Nephron progenitor cell (in vitro differentiated cells): ENCODE results near the gene TNNC1.

Experiments
- DNase-seq: peaks from one replicate; pipeline ENCODE4 v3.0.0; 2021
- H3K27ac Mint-ChIP-seq: 2 replicates; pipeline ENCODE4 v1.8.0; 2021; ENCODE audit warnings: mild to moderate bottlenecking, moderate library complexity, mixed read lengths
- H3K27me3 Mint-ChIP-seq: 2 replicates; pipeline ENCODE4 v1.8.0; 2021; ENCODE audit warnings: mild to moderate bottlenecking, low read depth, mixed read lengths; ENCODE audit not compliant: poor library complexity
- H3K36me3 Mint-ChIP-seq: 2 replicates; pipeline ENCODE4 v1.8.0; 2021; ENCODE audit warnings: low read depth, mixed read lengths
- H3K4me1 Mint-ChIP-seq: 2 replicates; pipeline ENCODE4 v1.8.0; 2021; ENCODE audit warnings: mixed read lengths
- H3K4me3 Mint-ChIP-seq: 2 replicates; pipeline ENCODE4 v1.8.0; 2021; ENCODE audit warnings: mild to moderate bottlenecking, moderate library complexity, mixed read lengths
- H3K9me3 Mint-ChIP-seq: 2 replicates; pipeline ENCODE4 v1.8.0; 2021; ENCODE audit warnings: mild to moderate bottlenecking, moderate library complexity, mixed read lengths
- TF ChIP-seq, protein P1 (sequence below): fragments of 200-600 bp; sonication (generic); IDR thresholded peaks from 2 replicates; pipeline ENCODE4 v1.5.0; 2021; ENCODE audit warnings: antibody characterized with exemption

The TNNC1 gene

GRCh38 chr3:52446631-52447511 is 7.0 kb downstream of the TNNC1 start:
- TF ChIP-seq, protein P1, sequence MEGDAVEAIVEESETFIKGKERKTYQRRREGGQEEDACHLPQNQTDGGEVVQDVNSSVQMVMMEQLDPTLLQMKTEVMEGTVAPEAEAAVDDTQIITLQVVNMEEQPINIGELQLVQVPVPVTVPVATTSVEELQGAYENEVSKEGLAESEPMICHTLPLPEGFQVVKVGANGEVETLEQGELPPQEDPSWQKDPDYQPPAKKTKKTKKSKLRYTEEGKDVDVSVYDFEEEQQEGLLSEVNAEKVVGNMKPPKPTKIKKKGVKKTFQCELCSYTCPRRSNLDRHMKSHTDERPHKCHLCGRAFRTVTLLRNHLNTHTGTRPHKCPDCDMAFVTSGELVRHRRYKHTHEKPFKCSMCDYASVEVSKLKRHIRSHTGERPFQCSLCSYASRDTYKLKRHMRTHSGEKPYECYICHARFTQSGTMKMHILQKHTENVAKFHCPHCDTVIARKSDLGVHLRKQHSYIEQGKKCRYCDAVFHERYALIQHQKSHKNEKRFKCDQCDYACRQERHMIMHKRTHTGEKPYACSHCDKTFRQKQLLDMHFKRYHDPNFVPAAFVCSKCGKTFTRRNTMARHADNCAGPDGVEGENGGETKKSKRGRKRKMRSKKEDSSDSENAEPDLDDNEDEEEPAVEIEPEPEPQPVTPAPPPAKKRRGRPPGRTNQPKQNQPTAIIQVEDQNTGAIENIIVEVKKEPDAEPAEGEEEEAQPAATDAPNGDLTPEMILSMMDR, result peak; percentile 100
- no peak overlapping the region for H3K4me3 Mint-ChIP-seq
- no peak overlapping the region for H3K27ac Mint-ChIP-seq
- no peaks in the 10 kb centered on the region for H3K36me3 Mint-ChIP-seq
- H3K9me3 Mint-ChIP-seq, result no peaks in the 10 kb centered on the region
- H3K27me3 Mint-ChIP-seq, result peaks cover 9% of the 10 kb centered on the region
- H3K4me1 Mint-ChIP-seq, result peaks cover 51% of the 10 kb centered on the region
- peak; percentile 82 for DNase-seq

DNA sequence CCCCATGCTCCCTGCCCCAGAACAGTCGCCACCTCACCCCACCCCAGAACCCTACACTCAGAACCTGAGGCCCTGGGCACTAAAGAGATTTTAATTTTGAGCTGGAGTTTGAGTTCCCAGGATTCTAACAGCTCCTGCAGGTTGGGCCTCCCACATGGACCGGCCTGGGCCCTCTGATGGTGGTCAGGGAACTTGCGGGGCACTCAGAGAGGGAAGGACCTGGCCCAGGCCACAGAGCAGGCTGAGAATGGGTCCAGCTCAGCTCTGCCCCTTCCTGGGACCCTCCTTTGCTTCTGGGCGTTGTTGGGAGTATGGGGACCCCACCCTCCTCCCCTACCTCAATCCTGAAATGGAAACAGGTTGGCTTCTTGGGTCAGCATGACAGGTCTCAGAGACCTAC is 7.8 kb downstream of the TNNC1 start:
- peaks cover 47% of the 10 kb centered on the region for H3K4me1 Mint-ChIP-seq
- TF ChIP-seq, protein P1, result no peak
- no peaks in the 10 kb centered on the region for H3K9me3 Mint-ChIP-seq
- no peak for DNase-seq
- no peaks in the 10 kb centered on the region for H3K36me3 Mint-ChIP-seq
- peaks cover 9% of the 10 kb centered on the region for H3K27me3 Mint-ChIP-seq
- no peak overlapping the region for H3K27ac Mint-ChIP-seq
- H3K4me3 Mint-ChIP-seq, result no peak overlapping the region

DNA sequence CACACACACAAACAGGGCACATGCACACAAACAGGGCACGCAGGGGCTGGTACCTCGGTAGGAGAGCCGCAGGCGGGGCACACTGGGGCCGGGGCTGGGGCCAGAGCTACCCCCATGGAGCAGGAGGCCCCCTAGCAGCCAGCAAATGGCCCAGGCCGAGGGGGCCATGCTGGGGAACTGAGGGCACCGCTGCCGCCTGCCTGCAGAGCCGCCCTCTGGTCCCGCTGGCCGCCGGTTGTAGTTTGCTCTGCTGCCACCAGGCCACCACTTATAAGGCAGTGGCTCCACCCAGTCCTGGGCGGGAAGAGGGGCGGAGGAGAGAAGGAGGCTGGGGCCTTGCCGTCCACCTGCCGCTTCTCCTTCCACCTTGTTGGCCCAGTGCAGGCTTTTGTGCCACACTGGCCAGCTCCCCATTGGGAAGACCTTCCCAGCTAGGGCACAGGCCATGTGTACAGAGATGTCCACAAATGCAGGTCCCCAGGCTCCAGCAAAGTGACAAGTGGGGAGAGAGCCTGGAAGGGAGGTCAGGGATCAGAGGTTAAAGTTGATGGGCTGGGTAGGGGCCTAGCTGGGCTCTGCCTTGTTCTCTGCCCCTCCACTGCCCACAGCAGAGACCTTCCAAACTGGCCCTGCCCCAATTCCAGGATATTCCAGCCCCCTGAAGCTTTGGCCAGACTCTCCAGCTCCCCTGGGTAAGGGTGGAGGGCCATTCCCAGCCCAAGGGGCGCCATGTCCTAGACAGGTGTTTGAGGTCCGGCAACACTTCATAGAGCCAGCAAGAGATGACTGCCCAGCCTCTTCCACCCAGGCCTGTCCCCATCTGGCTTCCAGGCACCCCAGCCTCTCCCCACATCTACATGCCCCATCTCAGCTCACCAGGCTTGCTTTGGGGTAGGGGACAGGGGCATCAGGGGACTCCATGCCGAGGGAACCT is 8.7 kb downstream of the TNNC1 start, which contains the start of gene SEMA3G:
TSS of gene SEMA3G (minus strand) at position 244 of the 934 bp plus-strand sequence. CDS start at position 168, 76 bp downstream.
- TF ChIP-seq, protein P1, result peak; percentile 62
- no peak within 1 kb of the TSS for H3K27ac Mint-ChIP-seq
- DNase-seq, result peak; percentile 77
- no peaks in the 10 kb centered on the region for H3K9me3 Mint-ChIP-seq
- peaks cover 46% of the 10 kb centered on the region for H3K4me1 Mint-ChIP-seq
- peaks cover 9% of the 10 kb centered on the region for H3K27me3 Mint-ChIP-seq
- H3K36me3 Mint-ChIP-seq, result no peaks in the 10 kb centered on the region
- peak within 1 kb of the TSS; percentile 62 for H3K4me3 Mint-ChIP-seq

DNA sequence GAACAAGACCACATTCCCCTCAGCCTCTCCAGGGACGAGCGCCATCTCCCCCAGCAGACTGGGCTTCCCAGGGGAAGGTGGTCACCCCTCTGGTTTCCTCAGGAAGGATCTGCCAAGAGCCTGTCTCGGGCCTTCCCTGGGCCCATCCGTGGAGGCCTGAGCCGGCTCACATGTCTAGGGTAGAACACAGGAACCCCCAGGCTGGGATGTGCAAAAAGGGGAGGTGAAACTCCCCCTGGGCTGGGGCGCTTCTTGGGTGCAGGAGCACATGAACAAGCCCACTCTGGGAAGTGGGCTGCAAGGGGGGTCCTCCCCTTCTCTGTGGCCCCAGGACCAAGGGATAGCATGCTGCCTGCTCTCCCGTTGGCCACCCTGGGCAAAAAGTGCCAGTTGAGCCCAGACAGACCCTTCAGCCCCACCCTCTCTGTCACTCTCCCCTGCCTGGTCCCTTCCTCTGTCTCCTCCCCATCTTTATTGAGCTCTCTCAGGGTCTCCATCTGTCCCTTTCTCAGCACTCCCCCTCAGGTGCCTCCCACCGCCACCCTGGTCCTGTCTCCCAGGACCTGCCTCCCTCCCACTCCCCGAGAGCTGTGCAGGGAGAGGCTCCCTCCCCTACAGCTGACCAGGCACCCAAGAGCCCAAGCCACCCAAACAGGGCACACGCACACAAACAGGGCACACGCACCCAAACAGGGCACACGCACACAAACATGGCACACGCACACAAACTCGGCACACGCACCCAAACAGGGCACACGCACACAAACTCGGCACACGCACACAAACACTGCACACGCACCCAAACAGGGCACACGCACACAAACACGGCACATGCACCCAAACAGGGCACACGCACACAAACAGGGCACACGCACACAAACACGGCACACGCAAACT is 9.8 kb downstream of the TNNC1 start:
- TF ChIP-seq, protein P1, result no peak
- Mint-ChIP-seq H3K4me1 (peaks cover 46% of the 10 kb centered on the region), H3K27ac (no peak overlapping the region), H3K4me3 (peak overlapping the region; percentile 62), H3K36me3 (no peaks in the 10 kb centered on the region), H3K27me3 (peaks cover 9% of the 10 kb centered on the region), H3K9me3 (no peaks in the 10 kb centered on the region)
- DNase-seq, result no peak

GRCh38 chr3:52443268-52443610 is 10.6 kb downstream of the TNNC1 start:
- Mint-ChIP-seq H3K27me3 (peaks cover 3% of the 10 kb centered on the region), H3K27ac (no peak overlapping the region), H3K36me3 (no peaks in the 10 kb centered on the region), H3K4me3 (no peak overlapping the region), H3K4me1 (peaks cover 48% of the 10 kb centered on the region), H3K9me3 (no peaks in the 10 kb centered on the region)
- TF ChIP-seq, protein P1, result no peak
- no peak for DNase-seq
